Panc1 (cell line): ENCODE measurements around the gene IMP4.

ENCODE experiments used
- SIN3A ChIP-seq: IDR thresholded peaks from 2 replicates; pipeline ENCODE4 v1.6.1; 2012; ENCODE audit warnings: low read depth, mild to moderate bottlenecking, low read length, moderate library complexity, borderline replicate concordance; ENCODE audit not compliant: insufficient read depth
- TF ChIP-seq, protein P1 (sequence below): fragments of 450-650 bp; IDR thresholded peaks from 2 replicates; pipeline ENCODE4 v1.5.1; 2017; ENCODE audit warnings: mild to moderate bottlenecking

- TF ChIP-seq, protein P1, sequence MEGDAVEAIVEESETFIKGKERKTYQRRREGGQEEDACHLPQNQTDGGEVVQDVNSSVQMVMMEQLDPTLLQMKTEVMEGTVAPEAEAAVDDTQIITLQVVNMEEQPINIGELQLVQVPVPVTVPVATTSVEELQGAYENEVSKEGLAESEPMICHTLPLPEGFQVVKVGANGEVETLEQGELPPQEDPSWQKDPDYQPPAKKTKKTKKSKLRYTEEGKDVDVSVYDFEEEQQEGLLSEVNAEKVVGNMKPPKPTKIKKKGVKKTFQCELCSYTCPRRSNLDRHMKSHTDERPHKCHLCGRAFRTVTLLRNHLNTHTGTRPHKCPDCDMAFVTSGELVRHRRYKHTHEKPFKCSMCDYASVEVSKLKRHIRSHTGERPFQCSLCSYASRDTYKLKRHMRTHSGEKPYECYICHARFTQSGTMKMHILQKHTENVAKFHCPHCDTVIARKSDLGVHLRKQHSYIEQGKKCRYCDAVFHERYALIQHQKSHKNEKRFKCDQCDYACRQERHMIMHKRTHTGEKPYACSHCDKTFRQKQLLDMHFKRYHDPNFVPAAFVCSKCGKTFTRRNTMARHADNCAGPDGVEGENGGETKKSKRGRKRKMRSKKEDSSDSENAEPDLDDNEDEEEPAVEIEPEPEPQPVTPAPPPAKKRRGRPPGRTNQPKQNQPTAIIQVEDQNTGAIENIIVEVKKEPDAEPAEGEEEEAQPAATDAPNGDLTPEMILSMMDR, result no peak
- TF ChIP-seq SIN3A, result no peak
Observed at GRCh38 chr2:130337735-130338325, 4.9 kb upstream of the IMP4 start.
